Upper lobe of left lung (tissue), 6 donors: ENCODE results near the gene IFNA21. TPM values are rescaled to one million over a fixed set of nuclear protein-coding genes. Genes with fewer than 3 reads are reported as not detected.

Source experiments
- ATAC-seq, 2 donors: fragments of 200-7000 bp; cut with Tn5 transposase; one replicate each; pipeline ENCODE4 v1.9.1; 2022; ENCODE audit warnings: mild to moderate bottlenecking in 2 of 2, moderate library complexity in 2 of 2; ENCODE audit not compliant: low FRiP score in 2 of 2
- DNase-seq, 2 donors: peaks; one replicate each; pipeline ENCODE4 v3.0.0-alpha.2; 2019 to 2020
- H3K27ac ChIP-seq, 4 donors: fragments of 200-600 bp; sonication (generic); one replicate each; pipeline ENCODE4 v1.5.1; 2016 to 2019
- H3K27me3 ChIP-seq, 4 donors: fragments of 200-600 bp; sonication (generic); one replicate each; pipeline ENCODE4 v1.5.1; 2017 to 2019
- H3K36me3 ChIP-seq, 4 donors: fragments of 200-600 bp; sonication (generic); one replicate each; pipeline ENCODE4 v1.5.1; 2016 to 2019
- H3K4me1 ChIP-seq, 4 donors: fragments of 200-600 bp; sonication (generic); one replicate each; pipeline ENCODE4 v1.5.1; 2018 to 2019
- H3K4me3 ChIP-seq, 4 donors: fragments of 200-600 bp; sonication (generic); one replicate each; pipeline ENCODE4 v1.5.1; 2017 to 2019; ENCODE audit warnings: mild to moderate bottlenecking in 2 of 4, moderate library complexity in 1 of 4
- H3K9me3 ChIP-seq, 4 donors: fragments of 200-600 bp; sonication (generic); one replicate each; pipeline ENCODE4 v1.5.1; 2018 to 2019
- EP300 ChIP-seq, 4 donors: sonication (generic); formaldehyde crosslinking; IDR thresholded peaks; one replicate each; pipeline ENCODE4 v1.5.1; 2017; ENCODE audit warnings: antibody characterized with exemption in 4 of 4, control low read depth in 2 of 4
- POLR2A ChIP-seq, 4 donors: fragments of 450-650 bp; IDR thresholded peaks; one replicate each; pipeline ENCODE4 v1.5.1; 2016 to 2017; ENCODE audit warnings: antibody characterized with exemption in 4 of 4, mild to moderate bottlenecking in 2 of 4
- POLR2AphosphoS5 ChIP-seq, 2 donors: sonication (generic); formaldehyde crosslinking; IDR thresholded peaks; one replicate each; pipeline ENCODE4 v1.5.1; 2017; ENCODE audit warnings: antibody characterized with exemption in 2 of 2
- WGBS, 2 donors: methylation state at CpG; one replicate each; pipeline ENCODE4 v1.1.5; 2017 to 2018; 5-methylcytosine and 5-hydroxymethylcytosine counted together
- total RNA-seq, 6 donors: library from RNA; depleted of rRNA in 4 of 6; stranded (reverse); fragments of >200 nt in 4 of 6; gene quantifications; one replicate each; pipeline versions ENCODE4 v1.1.0 to v1.2.1, GENCODE V29; 2016 to 2021
- TF ChIP-seq, protein P1 (sequence below), 6 experiments: fragments of 450-650 bp in 4 of 6; fragments of 200-600 bp in 2 of 6; sonication (generic) in 2 of 6; IDR thresholded peaks; one replicate each; pipeline ENCODE4 v1.5.1; 2016 to 2019; ENCODE audit warnings: antibody characterized with exemption in 6 of 6
- donor health status: DM: no; HTN: no; CAD: no; lungs with moderate emphysema.
- donor health status: DM: no; HTN: yes; CAD: no; lungs with severe emphysema.

Gene IFNA21
- total RNA-seq, 6 donors from 2014 or later: not detected

GRCh38 chr9:21171351-21171750 is 4.9 kb upstream of the IFNA21 start:
- WGBS, 2 donors: 71 to 91% methylated on average over 1 of the region's 1 CpG
- no peaks in the 10 kb centered on the region for H3K36me3 ChIP-seq
- TF ChIP-seq, protein P1, sequence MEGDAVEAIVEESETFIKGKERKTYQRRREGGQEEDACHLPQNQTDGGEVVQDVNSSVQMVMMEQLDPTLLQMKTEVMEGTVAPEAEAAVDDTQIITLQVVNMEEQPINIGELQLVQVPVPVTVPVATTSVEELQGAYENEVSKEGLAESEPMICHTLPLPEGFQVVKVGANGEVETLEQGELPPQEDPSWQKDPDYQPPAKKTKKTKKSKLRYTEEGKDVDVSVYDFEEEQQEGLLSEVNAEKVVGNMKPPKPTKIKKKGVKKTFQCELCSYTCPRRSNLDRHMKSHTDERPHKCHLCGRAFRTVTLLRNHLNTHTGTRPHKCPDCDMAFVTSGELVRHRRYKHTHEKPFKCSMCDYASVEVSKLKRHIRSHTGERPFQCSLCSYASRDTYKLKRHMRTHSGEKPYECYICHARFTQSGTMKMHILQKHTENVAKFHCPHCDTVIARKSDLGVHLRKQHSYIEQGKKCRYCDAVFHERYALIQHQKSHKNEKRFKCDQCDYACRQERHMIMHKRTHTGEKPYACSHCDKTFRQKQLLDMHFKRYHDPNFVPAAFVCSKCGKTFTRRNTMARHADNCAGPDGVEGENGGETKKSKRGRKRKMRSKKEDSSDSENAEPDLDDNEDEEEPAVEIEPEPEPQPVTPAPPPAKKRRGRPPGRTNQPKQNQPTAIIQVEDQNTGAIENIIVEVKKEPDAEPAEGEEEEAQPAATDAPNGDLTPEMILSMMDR (IDR thresholded peaks at IDR 0.05): no peak
- TF ChIP-seq POLR2AphosphoS5 (IDR thresholded peaks at IDR 0.05): no peak
- no peak for TF ChIP-seq EP300 (IDR thresholded peaks at IDR 0.05)
- no peak for TF ChIP-seq POLR2A (IDR thresholded peaks at IDR 0.05)
- no peaks in the 10 kb centered on the region for H3K4me1 ChIP-seq
- no peak overlapping the region for H3K27ac ChIP-seq
- no peak for DNase-seq
- no peaks in the 10 kb centered on the region for H3K9me3 ChIP-seq
- H3K27me3 ChIP-seq: no peaks in the 10 kb centered on the region
- H3K4me3 ChIP-seq: no peak overlapping the region
- ATAC-seq: no peak

- DNase-seq (no peak), ATAC-seq (no peak)
- Histone ChIP-seq H3K36me3 (no peaks in the 10 kb centered on the region), H3K4me3 (no peak overlapping the region), H3K27me3 (no peaks in the 10 kb centered on the region), H3K4me1 (no peaks in the 10 kb centered on the region), H3K9me3 (no peaks in the 10 kb centered on the region), H3K27ac (no peak overlapping the region)
- WGBS, 2 donors: 92 to 95% methylated on average over 1 of the region's 1 CpG
- TF ChIP-seq POLR2AphosphoS5 (IDR thresholded peaks at IDR 0.05) (no peak), EP300 (IDR thresholded peaks at IDR 0.05) (no peak), POLR2A (IDR thresholded peaks at IDR 0.05) (no peak)
- TF ChIP-seq, protein P1 (IDR thresholded peaks at IDR 0.05): no peak
These were observed 944 bp downstream of the IFNA21 start for GRCh38 chr9:21165516-21165915.

DNA sequence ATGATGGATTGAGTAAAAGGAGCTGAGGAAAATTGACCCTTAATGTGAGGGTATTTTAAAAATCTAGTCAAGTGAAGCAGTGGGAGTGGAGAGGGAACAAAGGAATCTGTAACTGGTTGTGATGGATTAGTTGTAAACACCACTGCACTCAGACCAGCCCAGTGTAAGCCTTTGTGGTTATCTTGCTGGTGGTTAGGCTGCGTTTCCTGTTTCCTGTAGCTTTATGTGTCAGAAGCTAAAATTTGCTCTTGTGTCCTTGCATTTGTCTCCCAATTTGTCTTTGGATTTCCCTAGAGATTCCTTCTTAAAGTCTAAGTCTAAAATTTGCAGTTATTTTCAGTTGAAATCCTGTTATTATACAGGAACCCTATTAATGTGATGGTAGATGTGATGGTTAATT is 6.3 kb downstream of the IFNA21 start:
- ATAC-seq (no peak), DNase-seq (peak in 1 of 2 donors; percentile 29)
- TF ChIP-seq POLR2A (IDR thresholded peaks at IDR 0.05): no peak
- no peak for TF ChIP-seq POLR2AphosphoS5 (IDR thresholded peaks at IDR 0.05)
- TF ChIP-seq EP300 (IDR thresholded peaks at IDR 0.05): no peak
- no peaks in the 10 kb centered on the region for H3K36me3 ChIP-seq
- no peak overlapping the region for H3K4me3 ChIP-seq
- WGBS, 2 donors: 9 to 13% methylated on average over 1 of the region's 1 CpG
- peaks cover 0 to 4% (median 0%) of the 10 kb centered on the region in 4 donors for H3K4me1 ChIP-seq
- H3K27me3 ChIP-seq: no peaks in the 10 kb centered on the region
- H3K27ac ChIP-seq: no peak overlapping the region
- H3K9me3 ChIP-seq: no peaks in the 10 kb centered on the region

DNA sequence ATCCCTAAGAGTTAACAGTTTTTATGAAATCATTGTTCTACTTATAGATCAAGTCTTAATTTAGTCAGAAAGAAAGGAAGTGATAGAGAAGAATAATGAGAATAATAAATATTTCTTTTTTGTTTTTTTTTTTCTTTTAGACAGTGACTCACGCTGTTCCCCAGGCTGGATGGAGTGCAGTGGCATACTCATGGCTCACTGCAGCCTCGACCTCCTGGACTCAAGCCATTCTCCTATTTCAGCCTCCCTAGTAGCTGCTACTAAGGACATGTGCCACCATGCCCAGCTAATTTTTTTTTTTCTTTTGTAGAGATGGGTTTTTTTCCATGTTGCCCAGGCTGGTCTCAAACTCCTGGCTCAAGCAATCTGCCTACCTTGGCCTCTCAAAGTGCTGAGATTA is 11.0 kb downstream of the IFNA21 start:
- DNase-seq: no peak
- WGBS, 2 donors: 73 to 79% methylated on average over 2 of the region's 2 CpGs
- no peak for TF ChIP-seq EP300 (IDR thresholded peaks at IDR 0.05)
- TF ChIP-seq POLR2AphosphoS5 (IDR thresholded peaks at IDR 0.05): no peak
- TF ChIP-seq, protein P1 (IDR thresholded peaks at IDR 0.05): no peak
- TF ChIP-seq POLR2A (IDR thresholded peaks at IDR 0.05): no peak
- ATAC-seq: no peak
- H3K4me3 ChIP-seq: no peak overlapping the region
- no peaks in the 10 kb centered on the region for H3K36me3 ChIP-seq
- H3K9me3 ChIP-seq: no peaks in the 10 kb centered on the region
- H3K27ac ChIP-seq: no peak overlapping the region
- no peaks in the 10 kb centered on the region for H3K27me3 ChIP-seq
- peaks cover 0 to 4% (median 2%) of the 10 kb centered on the region in 4 donors for H3K4me1 ChIP-seq

DNA sequence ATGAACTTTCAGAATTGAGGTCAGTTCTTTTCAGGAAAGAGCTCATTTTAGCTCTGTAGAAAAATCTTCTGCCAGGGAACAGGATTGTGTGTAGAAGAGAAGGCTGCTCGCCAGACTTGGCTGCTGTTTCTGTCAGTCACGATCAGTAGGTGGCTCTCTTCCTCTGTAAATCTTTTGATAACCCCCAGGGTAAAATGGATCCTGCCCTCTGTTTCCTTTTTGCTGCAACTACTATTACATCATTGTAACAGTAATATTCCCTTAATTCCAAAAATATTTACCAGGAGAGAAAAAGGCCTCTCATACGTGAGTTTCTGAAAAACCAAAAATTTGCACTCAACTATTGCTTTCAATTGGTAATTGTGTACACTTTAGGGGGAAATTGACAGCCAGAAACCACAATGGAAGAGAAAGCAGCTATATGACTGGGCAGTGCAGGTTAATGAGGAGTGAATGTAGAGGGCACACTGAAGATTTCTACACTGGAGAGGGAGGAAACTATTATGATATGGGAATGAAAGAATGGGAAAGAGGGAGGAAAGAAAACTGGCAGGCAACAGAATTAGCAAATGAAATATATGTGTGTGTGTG is 12.3 kb downstream of the IFNA21 start:
- WGBS, 2 donors: 9 to 17% methylated on average over 3 of the region's 3 CpGs
- H3K27ac ChIP-seq: no peak overlapping the region
- ATAC-seq (peak in 1 of 2 donors; percentile 63), DNase-seq (no peak)
- no peaks in the 10 kb centered on the region for H3K36me3 ChIP-seq
- H3K27me3 ChIP-seq: no peaks in the 10 kb centered on the region
- no peaks in the 10 kb centered on the region for H3K9me3 ChIP-seq
- no peak for TF ChIP-seq EP300 (IDR thresholded peaks at IDR 0.05)
- TF ChIP-seq, protein P1 (IDR thresholded peaks at IDR 0.05): no peak
- no peak for TF ChIP-seq POLR2AphosphoS5 (IDR thresholded peaks at IDR 0.05)
- no peak for TF ChIP-seq POLR2A (IDR thresholded peaks at IDR 0.05)
- no peak overlapping the region for H3K4me3 ChIP-seq
- H3K4me1 ChIP-seq: peaks cover 0 to 4% (median 0%) of the 10 kb centered on the region in 4 donors
